WTC11 (cell line): ENCODE measurements around the gene FAM13A. TPM values are rescaled to one million over a fixed set of nuclear protein-coding genes. Genes with fewer than 3 reads are reported as not detected.

Source experiments
- ATAC-seq: fragments of 200-7000 bp; cut with Tn5 transposase; 2 replicates; pipeline ENCODE4 v1.10.0; 2021; ENCODE audit warnings: mild to moderate bottlenecking, moderate library complexity
- CTCF ChIA-PET: fragments of 300-600 bp; sonication (Branson Sonifier 250); formaldehyde crosslinking; loops from one replicate; lab custom pipeline; 2021; ENCODE audit warnings: antibody characterized with exemption; lab: Charles Lee
- POLR2A ChIA-PET: fragments of 350-600 bp; sonication (Branson Sonifier 250); formaldehyde crosslinking; loops from one replicate; lab custom pipeline; 2021; ENCODE audit warnings: antibody characterized with exemption; lab: Charles Lee
- DNase-seq: peaks from one replicate; pipeline ENCODE4 v3.0.0; 2021; ENCODE audit warnings: low spot score
- H3K27ac Mint-ChIP-seq: 2 replicates; pipeline ENCODE4 v1.8.0; 2021; ENCODE audit warnings: mixed read lengths
- H3K27me3 Mint-ChIP-seq: 2 replicates; pipeline ENCODE4 v1.8.0; 2021; ENCODE audit warnings: low read depth, mild to moderate bottlenecking, moderate library complexity, mixed read lengths
- H3K36me3 Mint-ChIP-seq: 2 replicates; pipeline ENCODE4 v1.8.0; 2021; ENCODE audit warnings: mixed read lengths
- H3K4me1 Mint-ChIP-seq: 2 replicates; pipeline ENCODE4 v1.8.0; 2022; ENCODE audit warnings: mixed read lengths
- H3K4me3 Mint-ChIP-seq: 2 replicates; pipeline ENCODE4 v1.8.0; 2021; ENCODE audit warnings: mild to moderate bottlenecking, moderate library complexity, mixed read lengths
- H3K9me3 Mint-ChIP-seq: 2 replicates; pipeline ENCODE4 v1.8.0; 2021; ENCODE audit warnings: mixed read lengths
- AFF4 ChIP-seq: sonication (generic); formaldehyde crosslinking; IDR thresholded peaks from 2 replicates; pipeline ENCODE4 v1.8.1; 2023; ENCODE audit warnings: mild to moderate bottlenecking, missing genetic modification reagents, borderline replicate concordance
- ATF1 ChIP-seq: sonication (generic); formaldehyde crosslinking; IDR thresholded peaks from 2 replicates; pipeline ENCODE4 v1.8.1; 2023; ENCODE audit warnings: mild to moderate bottlenecking, moderate library complexity, missing genetic modification reagents
- ATF6 ChIP-seq: sonication (generic); formaldehyde crosslinking; IDR thresholded peaks from 2 replicates; pipeline ENCODE4 v1.8.1; 2023; ENCODE audit warnings: mild to moderate bottlenecking, missing genetic modification reagents
- CBFB ChIP-seq: sonication (generic); formaldehyde crosslinking; IDR thresholded peaks from 2 replicates; pipeline ENCODE4 v1.8.1; 2022; ENCODE audit warnings: mild to moderate bottlenecking, low read depth, missing genetic modification reagents
- EMX1 ChIP-seq: fragments of 250-450 bp; sonication (Bioruptor Pico); IDR thresholded peaks from 2 replicates; pipeline ENCODE4 v1.8.0; 2021; ENCODE audit warnings: mild to moderate bottlenecking
- ERG ChIP-seq: fragments of 250-450 bp; sonication (Bioruptor Pico); IDR thresholded peaks from 2 replicates; pipeline ENCODE4 v1.8.0; 2021; ENCODE audit warnings: mild to moderate bottlenecking
- FOXP1 ChIP-seq: sonication (generic); formaldehyde crosslinking; IDR thresholded peaks from 2 replicates; pipeline ENCODE4 v1.8.0; 2022; ENCODE audit warnings: missing genetic modification reagents, mild to moderate bottlenecking, moderate library complexity, borderline replicate concordance
- JUN ChIP-seq: sonication (generic); formaldehyde crosslinking; IDR thresholded peaks from 2 replicates; pipeline ENCODE4 v1.8.0; 2023; ENCODE audit warnings: mild to moderate bottlenecking, missing genetic modification reagents
- KAT7 ChIP-seq: sonication (generic); formaldehyde crosslinking; IDR thresholded peaks from 2 replicates; pipeline ENCODE4 v1.8.1; 2023; ENCODE audit warnings: missing genetic modification reagents, mild to moderate bottlenecking, borderline replicate concordance
- MXD4 ChIP-seq: fragments of 250-450 bp; sonication (Bioruptor Pico); IDR thresholded peaks from 2 replicates; pipeline ENCODE4 v1.8.0; 2021; ENCODE audit warnings: mild to moderate bottlenecking, moderate library complexity, borderline replicate concordance
- NFYB ChIP-seq: sonication (generic); formaldehyde crosslinking; conservative IDR thresholded peaks from 2 replicates; pipeline ENCODE4 v1.8.0; 2022; ENCODE audit warnings: low read depth, missing genetic modification reagents
- NR2C2 ChIP-seq: sonication (generic); formaldehyde crosslinking; IDR thresholded peaks from 2 replicates; pipeline ENCODE4 v1.8.0; 2022; ENCODE audit warnings: mild to moderate bottlenecking, missing genetic modification reagents
- PRRX2 ChIP-seq: fragments of 250-450 bp; sonication (Bioruptor Pico); IDR thresholded peaks from 2 replicates; pipeline ENCODE4 v1.8.0; 2021; ENCODE audit warnings: mild to moderate bottlenecking
- SMAD4 ChIP-seq: sonication (generic); formaldehyde crosslinking; IDR thresholded peaks from 2 replicates; pipeline ENCODE4 v1.8.0; 2022; ENCODE audit warnings: mild to moderate bottlenecking, missing genetic modification reagents
- ZBTB21 ChIP-seq: sonication (generic); formaldehyde crosslinking; IDR thresholded peaks from 2 replicates; pipeline ENCODE4 v1.8.1; 2023; ENCODE audit warnings: mild to moderate bottlenecking, missing genetic modification reagents, borderline replicate concordance
- ZBTB43 ChIP-seq: sonication (generic); formaldehyde crosslinking; IDR thresholded peaks from 2 replicates; pipeline ENCODE4 v1.8.1; 2023; ENCODE audit warnings: mild to moderate bottlenecking, missing genetic modification reagents
- ZNF138 ChIP-seq: sonication (generic); formaldehyde crosslinking; conservative IDR thresholded peaks from 2 replicates; pipeline ENCODE4 v1.8.1; 2022; ENCODE audit warnings: mild to moderate bottlenecking, moderate library complexity, missing genetic modification reagents
- ZNF263 ChIP-seq: sonication (generic); formaldehyde crosslinking; IDR thresholded peaks from 2 replicates; pipeline ENCODE4 v1.8.1; 2022; ENCODE audit warnings: low read depth, mild to moderate bottlenecking, moderate library complexity, missing genetic modification reagents
- ZNF396 ChIP-seq: fragments of 250-450 bp; sonication (Bioruptor Pico); IDR thresholded peaks from 2 replicates; pipeline ENCODE4 v1.8.0; 2021; ENCODE audit warnings: mild to moderate bottlenecking, moderate library complexity, borderline replicate concordance
- ZNF416 ChIP-seq: fragments of 250-450 bp; sonication (Bioruptor Pico); IDR thresholded peaks from 2 replicates; pipeline ENCODE4 v1.9.0; 2021; ENCODE audit warnings: mild to moderate bottlenecking, inconsistent platforms
- ZNF423 ChIP-seq: fragments of 250-450 bp; sonication (Bioruptor Pico); IDR thresholded peaks from 2 replicates; pipeline ENCODE4 v2.1.2; 2022; ENCODE audit warnings: mild to moderate bottlenecking, moderate library complexity
- ZNF425 ChIP-seq: fragments of 250-450 bp; sonication (Bioruptor Pico); conservative IDR thresholded peaks from 2 replicates; pipeline ENCODE4 v1.9.0; 2021; ENCODE audit warnings: mild to moderate bottlenecking
- total RNA-seq: library from RNA; stranded (reverse); gene quantifications from 3 replicates; pipeline ENCODE4 v1.2.3, GENCODE V29; 2021
- TF ChIP-seq, protein P1 (sequence below): sonication (generic); formaldehyde crosslinking; IDR thresholded peaks from 2 replicates; pipeline ENCODE4 v1.8.1; 2023; ENCODE audit warnings: mild to moderate bottlenecking, missing genetic modification reagents, moderate library complexity

Gene FAM13A
- total RNA-seq, 1 experiment from 2014 or later = 14.6 TPM

DNA sequence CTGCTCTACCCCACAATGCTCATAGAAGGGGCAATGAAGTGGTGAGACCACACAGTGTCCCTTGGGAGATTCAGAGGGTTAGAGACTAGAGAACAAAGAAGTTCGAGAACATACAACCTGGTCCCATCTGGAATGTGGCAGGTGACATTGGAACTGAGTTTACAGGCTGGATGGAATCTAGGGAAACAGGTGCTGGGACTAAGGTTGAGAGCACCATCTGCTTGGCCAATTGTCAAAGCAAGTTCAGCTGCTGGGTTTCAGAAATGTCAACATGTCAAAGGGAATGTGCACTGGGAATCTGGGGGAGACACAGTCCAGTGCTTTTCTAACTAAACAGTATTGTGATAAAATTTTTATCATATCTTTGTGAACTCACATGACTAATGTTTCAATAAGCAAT is 15.9 kb upstream of the FAM13A start (continued):
- TF ChIP-seq ZNF425 (CRISPR knock-in tag) (no peak), NR2C2 (no peak), JUN (CRISPR knock-in tag) (no peak), SMAD4 (no peak), FOXP1 (CRISPR knock-in tag) (no peak), ZNF416 (CRISPR knock-in tag) (no peak), MXD4 (CRISPR knock-in tag) (no peak), CBFB (no peak), ZBTB21 (CRISPR knock-in tag) (no peak)
- TF ChIP-seq, protein P1, sequence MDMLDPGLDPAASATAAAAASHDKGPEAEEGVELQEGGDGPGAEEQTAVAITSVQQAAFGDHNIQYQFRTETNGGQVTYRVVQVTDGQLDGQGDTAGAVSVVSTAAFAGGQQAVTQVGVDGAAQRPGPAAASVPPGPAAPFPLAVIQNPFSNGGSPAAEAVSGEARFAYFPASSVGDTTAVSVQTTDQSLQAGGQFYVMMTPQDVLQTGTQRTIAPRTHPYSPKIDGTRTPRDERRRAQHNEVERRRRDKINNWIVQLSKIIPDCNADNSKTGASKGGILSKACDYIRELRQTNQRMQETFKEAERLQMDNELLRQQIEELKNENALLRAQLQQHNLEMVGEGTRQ = no peak

DNA sequence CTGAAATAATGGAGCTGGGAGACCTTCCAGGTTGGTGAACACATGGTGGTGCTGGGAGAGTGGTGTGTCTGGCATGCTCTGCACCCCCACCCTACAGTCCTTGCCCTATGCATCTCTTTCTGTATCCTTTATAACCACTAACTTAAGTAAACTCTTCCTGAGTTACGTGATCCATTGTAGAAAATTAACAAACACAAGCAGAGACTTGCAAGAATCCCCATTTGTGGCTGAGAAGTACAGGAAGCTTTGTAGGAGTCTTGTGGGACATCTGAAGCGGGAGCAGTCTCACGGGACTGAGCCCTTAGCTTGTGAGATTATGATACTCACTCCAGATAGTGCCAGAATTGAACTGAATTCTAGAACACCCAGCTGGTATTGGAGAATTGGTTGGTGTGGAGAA is 14.3 kb upstream of the FAM13A start:
- no peaks in the 10 kb centered on the region for H3K27me3 Mint-ChIP-seq
- POLR2A ChIA-PET = no interaction called here
- H3K4me3 Mint-ChIP-seq = no peak overlapping the region
- H3K27ac Mint-ChIP-seq = no peak overlapping the region
- DNase-seq = no peak
- H3K36me3 Mint-ChIP-seq = peaks cover 3% of the 10 kb centered on the region
- CTCF ChIA-PET = no interaction called here
- ATAC-seq = no peak
- H3K4me1 Mint-ChIP-seq = no peaks in the 10 kb centered on the region
- H3K9me3 Mint-ChIP-seq = peaks cover 3% of the 10 kb centered on the region
- TF ChIP-seq ATF1 (no peak), AFF4 (CRISPR knock-in tag) (no peak), ZNF423 (CRISPR knock-in tag) (no peak), NFYB (no peak), ZNF425 (CRISPR knock-in tag) (no peak), ZNF396 (no peak), ATF6 (CRISPR knock-in tag) (no peak), ZBTB43 (CRISPR knock-in tag) (no peak), KAT7 (no peak), ZNF138 (CRISPR knock-in tag) (no peak), EMX1 (CRISPR knock-in tag) (no peak), PRRX2 (CRISPR knock-in tag) (no peak), ZNF263 (CRISPR knock-in tag) (no peak), ERG (CRISPR knock-in tag) (no peak)
